CD1c-positive myeloid dendritic cell (primary cell): ENCODE results near the gene EPOP.

Experiments
- DNase-seq: peaks from one replicate; pipeline ENCODE4 v3.0.0-alpha.2; 2016; ENCODE audit errors: extremely low spot score

EPOP gene

GRCh38 chr17:38674749-38675615 is at the start of gene EPOP:
EPOP (minus strand) TSS chr17:38674957; CDS start chr17:38674495, 462 bp downstream.
- peak; percentile 95 for DNase-seq

DNA sequence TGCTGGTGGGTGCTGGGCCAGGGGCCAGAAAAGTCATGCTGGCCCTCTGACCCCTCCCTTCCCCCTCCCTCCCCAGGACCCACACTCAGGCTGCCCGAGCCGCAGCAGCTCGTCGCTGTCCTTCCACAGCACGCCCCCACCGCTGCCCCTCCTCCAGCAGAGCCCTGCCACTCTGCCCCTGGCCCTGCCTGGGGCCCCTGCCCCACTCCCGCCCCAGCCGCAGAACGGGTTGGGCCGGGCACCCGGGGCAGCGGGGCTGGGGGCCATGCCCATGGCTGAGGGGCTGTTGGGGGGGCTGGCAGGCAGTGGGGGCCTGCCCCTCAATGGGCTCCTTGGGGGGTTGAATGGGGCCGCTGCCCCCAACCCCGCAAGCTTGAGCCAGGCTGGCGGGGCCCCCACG is 47.0 kb upstream of the EPOP start:
- no peak for DNase-seq

GRCh38 chr17:38720941-38721340 is 46.2 kb upstream of the EPOP start:
- DNase-seq: no peak

- DNase-seq: no peak
Observed at GRCh38 chr17:38719943-38720641, 45.3 kb upstream of the EPOP start.

- DNase-seq: no peak
Observed at GRCh38 chr17:38719289-38719942, 44.7 kb upstream of the EPOP start.

- DNase-seq: no peak
Observed at GRCh38 chr17:38717139-38717745, 42.5 kb upstream of the EPOP start.

DNA sequence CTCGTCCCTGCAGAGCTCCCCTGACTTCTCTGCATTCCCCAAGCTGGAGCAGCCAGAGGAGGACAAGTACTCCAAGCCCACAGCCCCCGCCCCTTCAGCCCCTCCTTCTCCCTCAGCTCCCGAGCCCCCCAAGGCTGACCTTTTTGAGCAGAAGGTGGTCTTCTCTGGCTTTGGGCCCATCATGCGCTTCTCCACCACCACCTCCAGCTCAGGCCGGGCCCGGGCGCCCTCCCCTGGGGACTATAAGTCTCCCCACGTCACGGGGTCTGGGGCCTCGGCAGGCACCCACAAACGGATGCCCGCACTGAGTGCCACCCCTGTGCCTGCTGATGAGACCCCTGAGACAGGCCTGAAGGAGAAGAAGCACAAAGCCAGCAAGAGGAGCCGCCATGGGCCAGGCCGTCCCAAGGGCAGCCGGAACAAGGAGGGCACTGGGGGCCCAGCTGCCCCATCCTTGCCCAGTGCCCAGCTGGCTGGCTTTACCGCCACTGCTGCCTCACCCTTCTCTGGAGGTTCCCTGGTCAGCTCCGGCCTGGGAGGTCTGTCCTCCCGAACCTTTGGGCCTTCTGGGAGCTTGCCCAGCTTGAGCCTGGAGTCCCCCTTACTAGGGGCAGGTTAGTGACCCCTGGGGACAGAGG is 41.7 kb upstream of the EPOP start:
- no peak for DNase-seq

- no peak for DNase-seq
Observed at GRCh38 chr17:38715216-38715943, 40.6 kb upstream of the EPOP start.

GRCh38 chr17:38713456-38714075 is 38.8 kb upstream of the EPOP start:
- no peak for DNase-seq

DNA sequence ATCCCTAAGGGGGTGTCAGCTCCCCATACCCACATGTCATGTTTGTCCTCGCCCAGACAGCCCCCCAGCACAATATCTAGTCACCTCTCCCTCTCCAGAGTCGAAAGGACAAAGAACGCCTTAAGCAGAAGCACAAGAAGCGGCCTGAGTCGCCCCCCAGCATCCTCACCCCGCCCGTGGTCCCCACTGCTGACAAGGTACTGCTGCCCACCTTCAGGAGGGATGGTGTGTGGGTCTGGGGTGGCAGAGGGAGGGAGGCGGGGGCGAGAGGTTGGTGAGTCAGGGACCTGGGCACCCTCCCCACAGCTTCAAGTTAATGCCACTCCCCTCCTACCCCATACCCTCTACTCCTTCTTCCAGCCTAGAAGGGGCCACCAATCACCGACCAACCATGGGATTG is 37.8 kb upstream of the EPOP start:
- no peak for DNase-seq

GRCh38 chr17:38711792-38712571 is 37.2 kb upstream of the EPOP start:
- no peak for DNase-seq

DNA sequence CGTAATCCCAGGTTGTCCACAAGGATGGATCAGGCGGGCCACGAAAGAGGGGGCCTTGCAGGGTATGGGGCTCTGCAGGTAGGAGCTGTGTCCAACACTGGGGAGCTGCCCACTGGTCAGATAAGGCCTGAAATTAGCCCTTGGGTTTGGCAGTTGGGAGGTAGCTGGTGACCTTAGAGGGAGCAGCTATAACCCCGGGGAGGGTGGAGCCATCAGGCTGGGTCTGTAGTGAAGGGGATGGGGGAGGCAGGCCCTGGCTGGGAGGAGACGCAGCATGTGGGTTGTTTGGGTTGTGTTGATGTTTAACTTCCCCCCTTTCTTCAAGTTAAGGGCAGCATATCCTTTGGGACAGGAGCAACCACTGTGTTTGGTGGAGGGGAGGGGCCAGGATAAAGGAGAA is 36.2 kb upstream of the EPOP start:
- DNase-seq: no peak

DNA sequence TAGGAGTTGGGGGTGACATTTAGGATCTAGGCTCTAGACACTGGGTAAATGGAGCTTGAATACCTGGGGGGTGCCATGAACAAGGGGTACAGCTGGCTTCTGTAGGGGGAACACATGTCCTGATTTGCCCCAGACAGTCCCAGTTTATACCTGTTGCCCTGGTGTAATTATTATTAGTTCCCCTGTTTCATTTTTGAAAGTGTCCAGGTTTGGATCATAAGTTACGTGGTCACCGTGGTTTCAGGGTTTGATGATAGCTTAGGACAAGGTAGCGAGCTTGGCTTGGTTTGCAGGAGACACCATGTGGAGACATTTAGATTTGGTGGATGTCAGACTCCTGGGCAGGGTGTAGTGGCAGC is 35.8 kb upstream of the EPOP start:
- no peak for DNase-seq

DNA sequence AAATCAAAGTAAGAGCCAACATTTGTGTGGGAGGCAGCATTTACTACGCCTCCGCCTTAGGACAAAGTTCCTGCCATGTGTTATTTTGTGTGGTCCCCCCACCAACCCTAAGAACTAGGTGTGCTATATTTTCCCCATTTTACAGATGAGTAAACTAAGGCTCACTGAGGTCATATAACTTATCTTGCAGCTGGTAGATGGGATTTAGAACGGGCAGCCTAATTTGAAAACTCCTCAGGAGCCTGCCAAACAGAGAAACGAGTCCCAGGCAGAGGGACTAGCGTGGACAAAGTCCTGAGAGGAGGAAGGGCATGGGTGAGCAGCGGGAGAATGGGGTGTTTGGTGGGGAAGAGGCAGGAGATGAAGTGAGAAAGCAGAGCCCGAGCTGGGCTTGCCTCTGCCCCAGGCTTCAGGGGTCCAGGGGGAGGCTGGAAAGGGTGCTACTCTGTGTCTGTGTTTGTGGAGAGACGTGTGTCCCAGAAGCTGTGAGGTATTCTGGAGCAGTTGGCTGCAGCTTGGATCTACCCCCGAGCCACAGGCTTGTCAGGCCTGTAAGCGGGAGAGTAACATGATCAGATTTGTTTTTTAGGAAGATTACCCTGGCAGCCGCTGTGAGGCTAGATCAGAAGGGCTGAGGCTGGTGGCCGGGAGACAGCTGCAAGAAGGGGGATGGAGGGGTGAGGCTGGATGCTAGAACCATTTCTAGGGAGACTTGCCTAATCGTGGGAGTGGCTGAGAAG is 35.3 kb upstream of the EPOP start:
- no peak for DNase-seq

DNA sequence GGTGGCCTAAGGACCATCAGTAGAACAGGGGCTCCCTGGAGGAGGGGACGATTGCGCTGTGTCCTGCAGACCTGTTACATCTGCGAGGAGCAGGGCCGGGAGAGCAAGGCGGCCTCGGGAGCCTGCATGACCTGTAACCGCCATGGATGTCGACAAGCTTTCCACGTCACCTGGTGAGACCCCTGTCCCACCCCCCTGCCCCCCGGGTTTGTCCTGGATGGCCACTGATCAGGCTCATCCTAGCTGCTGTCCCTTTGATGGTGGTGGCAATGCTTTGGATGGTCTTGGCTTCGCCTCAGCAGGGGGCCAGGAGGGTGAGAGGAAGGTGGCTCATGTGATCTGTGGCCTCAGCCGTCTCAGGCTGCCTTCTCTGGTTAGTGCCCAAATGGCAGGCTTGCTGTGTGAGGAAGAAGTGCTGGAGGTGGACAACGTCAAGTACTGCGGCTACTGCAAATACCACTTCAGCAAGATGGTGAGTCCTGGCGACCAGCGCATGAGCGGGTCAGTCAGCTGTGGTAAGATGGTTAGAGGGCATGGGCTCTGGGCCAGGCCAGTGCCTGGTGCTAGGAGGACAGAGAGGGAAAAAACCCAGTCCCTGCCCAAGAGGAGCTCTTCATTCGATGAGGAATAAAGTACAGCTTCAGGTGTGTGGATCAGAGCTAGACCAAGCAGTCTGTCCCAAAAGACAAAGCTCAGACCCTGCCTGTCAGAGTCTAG is 34.5 kb upstream of the EPOP start:
- no peak for DNase-seq

DNA sequence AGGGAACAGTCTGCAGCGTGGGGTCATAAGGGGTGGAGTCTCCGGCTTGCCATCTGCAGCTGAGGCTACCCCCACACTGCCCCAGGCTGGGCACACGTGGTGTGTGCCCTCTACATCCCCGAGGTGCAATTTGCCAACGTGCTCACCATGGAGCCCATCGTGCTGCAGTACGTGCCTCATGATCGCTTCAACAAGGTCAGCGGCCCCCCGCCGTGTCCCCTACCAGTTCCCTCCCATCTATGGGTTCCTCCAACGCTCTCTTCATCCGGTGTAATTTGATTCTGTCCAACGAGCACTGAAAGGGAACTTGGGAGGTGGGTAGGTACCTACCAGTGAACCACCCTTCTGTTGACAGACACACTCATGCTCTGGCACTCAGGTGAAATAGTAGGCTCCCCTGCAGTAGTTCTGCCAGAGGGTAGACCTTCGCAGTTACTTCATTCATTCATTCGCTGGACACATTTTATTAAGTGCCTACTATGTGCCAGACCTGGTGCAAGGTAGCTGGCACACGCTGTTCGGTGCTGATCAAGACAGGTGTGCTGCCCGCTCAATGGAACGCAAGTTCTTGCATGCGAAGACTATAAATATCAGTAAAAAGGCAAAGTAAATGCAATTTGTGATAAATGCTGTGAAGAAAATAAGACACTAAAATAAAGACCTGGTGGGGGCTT is 33.1 kb upstream of the EPOP start:
- DNase-seq: no peak

- peak; percentile 62 for DNase-seq
Observed at GRCh38 chr17:38706505-38707216, 31.9 kb upstream of the EPOP start.
